CD14-positive monocyte (primary cell): ENCODE data around the gene LTB4R2. TPM values are rescaled to one million over a fixed set of nuclear protein-coding genes. Genes with fewer than 3 reads are reported as not detected.

Experiments used
- DNase-seq, 3 donors: peaks; one replicate each; pipeline ENCODE4 v3.0.0-alpha.2; 2011 to 2022
- H2AFZ ChIP-seq: 2 replicates; pipeline ENCODE4 v1.6.0; 2012; ENCODE audit warnings: mild to moderate bottlenecking, low read depth, low read length, inconsistent platforms; ENCODE audit not compliant: insufficient read depth, poor library complexity, severe bottlenecking
- H3K27ac ChIP-seq, 2 donors: 1 replicate in 1 of 2; 2 replicates in 1 of 2; pipeline ENCODE4 v1.5.1; 2012 to 2013; ENCODE audit warnings: low read length in 2 of 2, control low read depth in 1 of 2, inconsistent platforms in 1 of 2, low read depth in 1 of 2, mild to moderate bottlenecking in 1 of 2
- H3K27me3 ChIP-seq, 2 donors: one replicate each; pipeline versions ENCODE4 v1.6.0 to v1.6.1; 2011 to 2013; ENCODE audit warnings: low read length in 2 of 2; ENCODE audit not compliant: control insufficient read depth in 2 of 2, insufficient read depth in 2 of 2
- H3K36me3 ChIP-seq, 2 donors: replicated peaks in 1 of 2; 1 replicate in 1 of 2; 2 replicates in 1 of 2; pipeline versions ENCODE4 v1.5.1 to v1.6.1; 2012 to 2013; ENCODE audit warnings: low read length in 2 of 2, control low read depth in 1 of 2, inconsistent platforms in 1 of 2, mild to moderate bottlenecking in 1 of 2; ENCODE audit not compliant: insufficient read depth in 2 of 2, control insufficient read depth in 1 of 2
- H3K4me1 ChIP-seq, 2 donors: 1 replicate in 1 of 2; 2 replicates in 1 of 2; pipeline versions ENCODE4 v1.5.1 to v1.6.1; 2012 to 2013; ENCODE audit warnings: low read length in 2 of 2, control low read depth in 1 of 2, inconsistent platforms in 1 of 2, mild to moderate bottlenecking in 1 of 2, moderate library complexity in 1 of 2; ENCODE audit not compliant: insufficient read depth in 2 of 2, control insufficient read depth in 1 of 2
- H3K4me2 ChIP-seq: replicated peaks from 2 replicates; pipeline ENCODE3; 2012; ENCODE audit warnings: low read length, moderate library complexity, mild to moderate bottlenecking; ENCODE audit not compliant: poor library complexity, severe bottlenecking; ENCODE audit errors: extremely low read depth
- H3K4me3 ChIP-seq, 3 experiments: fragments of 200-600 bp in 1 of 3; sonication (generic) in 1 of 3; replicated peaks in 1 of 3; 1 replicate in 2 of 3; 2 replicates in 1 of 3; pipeline ENCODE4 v1.5.1; 2011 to 2013; ENCODE audit warnings: low read length in 3 of 3, mild to moderate bottlenecking in 3 of 3, control low read depth in 2 of 3, low read depth in 2 of 3, inconsistent platforms in 1 of 3, moderate library complexity in 1 of 3
- H3K79me2 ChIP-seq: 2 replicates; pipeline ENCODE4 v1.6.0; 2012; ENCODE audit warnings: mild to moderate bottlenecking, control low read depth, inconsistent platforms, low read length, moderate library complexity; ENCODE audit not compliant: insufficient read depth
- H3K9ac ChIP-seq: 2 replicates; pipeline ENCODE4 v1.6.0; 2017; ENCODE audit warnings: low read length, mild to moderate bottlenecking; ENCODE audit not compliant: insufficient read depth, poor library complexity, severe bottlenecking
- H3K9me3 ChIP-seq, 2 donors: replicated peaks in 1 of 2; 1 replicate in 1 of 2; 2 replicates in 1 of 2; pipeline versions ENCODE4 v1.5.1 to v1.6.1; 2012 to 2013; ENCODE audit warnings: low read length in 2 of 2, control low read depth in 1 of 2; ENCODE audit not compliant: control insufficient read depth in 1 of 2, insufficient read depth in 1 of 2
- H4K20me1 ChIP-seq: 2 replicates; pipeline ENCODE4 v1.6.0; 2012; ENCODE audit warnings: mild to moderate bottlenecking, low read length, control low read depth, moderate library complexity; ENCODE audit not compliant: insufficient read depth
- H3K27ac Mint-ChIP-seq, 7 donors: one replicate each; pipeline ENCODE4 v1.8.0; 2020; ENCODE audit warnings: mild to moderate bottlenecking in 7 of 7, mixed read lengths in 7 of 7, moderate library complexity in 6 of 7, inconsistent platforms in 2 of 7
- H3K27me3 Mint-ChIP-seq, 3 donors: one replicate each; pipeline ENCODE4 v1.8.0; 2021 to 2022; ENCODE audit warnings: low read depth in 3 of 3, mild to moderate bottlenecking in 3 of 3, mixed read lengths in 3 of 3, moderate library complexity in 3 of 3, inconsistent platforms in 1 of 3
- H3K36me3 Mint-ChIP-seq, 2 donors: one replicate each; pipeline ENCODE4 v1.8.0; 2020; ENCODE audit warnings: mixed read lengths in 2 of 2, inconsistent platforms in 1 of 2, mild to moderate bottlenecking in 1 of 2
- H3K4me1 Mint-ChIP-seq: one replicate; pipeline ENCODE4 v1.8.0; 2020; ENCODE audit warnings: mild to moderate bottlenecking, mixed read lengths
- H3K4me3 Mint-ChIP-seq, 2 donors: one replicate each; pipeline ENCODE4 v1.8.0; 2020; ENCODE audit warnings: mild to moderate bottlenecking in 2 of 2, mixed read lengths in 2 of 2, moderate library complexity in 1 of 2
- H3K9me3 Mint-ChIP-seq, 7 donors: one replicate each; pipeline ENCODE4 v1.8.0; 2020 to 2022; ENCODE audit warnings: mixed read lengths in 7 of 7, mild to moderate bottlenecking in 6 of 7, moderate library complexity in 6 of 7, inconsistent platforms in 2 of 7
- WGBS: methylation state at CpG from one replicate; pipeline ENCODE4 v1.1.5; 2013; ENCODE audit warnings: missing lambda C conversion rate; ENCODE audit not compliant: insufficient coverage; 5-methylcytosine and 5-hydroxymethylcytosine counted together
- intact Hi-C, 2 donors: fragments of 100-400 bp; cut with micrococcal nuclease; formaldehyde crosslinking; loops; one replicate each; pipeline versions ENCODE4 v1.15.0 to v1.15.1; 2023
- polyA plus RNA-seq, 3 donors: library from polyadenylated mRNA; depleted of rRNA in 1 of 3; unstranded in 2 of 3; stranded (reverse) in 1 of 3; fragments of 300-500 nt in 2 of 3; fragments of >200 nt in 1 of 3; fragmentation: Illumina TruSeq in 2 of 3; gene quantifications; 1 replicate in 2 of 3; 2 replicates in 1 of 3; pipeline ENCODE4 v1.2.3, GENCODE V29; 2012 to 2021
- TF ChIP-seq, protein P1 (sequence below): fragments of 200-600 bp; IDR thresholded peaks from one replicate; pipeline ENCODE4 v1.8.0; 2022; ENCODE audit warnings: antibody characterized with exemption, mild to moderate bottlenecking

LTB4R2 gene
- polyA plus RNA-seq, 3 donors, result 2.7 to 25.1 (median 2.9) TPM

DNA sequence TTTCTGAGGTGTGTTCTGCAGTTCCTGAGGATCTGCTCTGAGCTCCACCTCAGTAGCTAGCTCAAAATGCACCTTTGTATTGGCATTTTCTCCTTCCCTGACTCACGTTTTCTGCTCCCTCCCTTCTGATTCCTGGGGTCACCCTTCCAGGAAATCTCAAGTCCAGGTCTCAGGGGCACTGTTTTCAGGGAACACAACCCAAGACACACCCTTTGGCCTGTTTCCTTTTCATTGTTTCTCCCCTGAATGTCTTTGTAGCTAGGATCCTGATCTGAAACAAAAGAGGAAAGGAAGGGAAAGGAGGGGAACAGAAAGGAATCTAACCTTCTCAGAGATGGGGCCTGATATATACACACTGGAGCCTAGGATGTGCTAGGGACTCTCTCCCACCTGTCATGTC lies 37.2 kb downstream of the LTB4R2 start:
- no peaks in the 10 kb centered on the region for H3K9me3 ChIP-seq
- H3K4me3 ChIP-seq, result no peak overlapping the region
- peaks cover 0 to 4% of the 10 kb centered on the region in 2 donors for H3K4me1 ChIP-seq
- H2AFZ ChIP-seq, result no peak overlapping the region
- H3K27me3 ChIP-seq, result peaks cover 3 to 9% of the 10 kb centered on the region in 2 donors
- H3K36me3 ChIP-seq, result no peaks in the 10 kb centered on the region
- H3K27ac ChIP-seq, result no peak overlapping the region
- Mint-ChIP-seq H3K27ac (no peak overlapping the region), H3K4me1 (peaks cover 14% of the 10 kb centered on the region), H3K4me3 (no peak overlapping the region), H3K9me3 (peaks cover 0 to 1% (median 0%) of the 10 kb centered on the region in 7 donors), H3K27me3 (peaks cover 5 to 24% (median 22%) of the 10 kb centered on the region in 3 donors), H3K36me3 (no peaks in the 10 kb centered on the region)
- intact Hi-C loops, result no loop called here
- TF ChIP-seq, protein P1, sequence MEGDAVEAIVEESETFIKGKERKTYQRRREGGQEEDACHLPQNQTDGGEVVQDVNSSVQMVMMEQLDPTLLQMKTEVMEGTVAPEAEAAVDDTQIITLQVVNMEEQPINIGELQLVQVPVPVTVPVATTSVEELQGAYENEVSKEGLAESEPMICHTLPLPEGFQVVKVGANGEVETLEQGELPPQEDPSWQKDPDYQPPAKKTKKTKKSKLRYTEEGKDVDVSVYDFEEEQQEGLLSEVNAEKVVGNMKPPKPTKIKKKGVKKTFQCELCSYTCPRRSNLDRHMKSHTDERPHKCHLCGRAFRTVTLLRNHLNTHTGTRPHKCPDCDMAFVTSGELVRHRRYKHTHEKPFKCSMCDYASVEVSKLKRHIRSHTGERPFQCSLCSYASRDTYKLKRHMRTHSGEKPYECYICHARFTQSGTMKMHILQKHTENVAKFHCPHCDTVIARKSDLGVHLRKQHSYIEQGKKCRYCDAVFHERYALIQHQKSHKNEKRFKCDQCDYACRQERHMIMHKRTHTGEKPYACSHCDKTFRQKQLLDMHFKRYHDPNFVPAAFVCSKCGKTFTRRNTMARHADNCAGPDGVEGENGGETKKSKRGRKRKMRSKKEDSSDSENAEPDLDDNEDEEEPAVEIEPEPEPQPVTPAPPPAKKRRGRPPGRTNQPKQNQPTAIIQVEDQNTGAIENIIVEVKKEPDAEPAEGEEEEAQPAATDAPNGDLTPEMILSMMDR, result no peak
- H3K4me2 ChIP-seq, result no peak overlapping the region
- H3K79me2 ChIP-seq, result no peaks in the 10 kb centered on the region
- no peak overlapping the region for H3K9ac ChIP-seq
- H4K20me1 ChIP-seq, result no peaks in the 10 kb centered on the region
- 80% methylated on average over 1 of the region's 1 CpG for WGBS
- DNase-seq, result no peak

DNA sequence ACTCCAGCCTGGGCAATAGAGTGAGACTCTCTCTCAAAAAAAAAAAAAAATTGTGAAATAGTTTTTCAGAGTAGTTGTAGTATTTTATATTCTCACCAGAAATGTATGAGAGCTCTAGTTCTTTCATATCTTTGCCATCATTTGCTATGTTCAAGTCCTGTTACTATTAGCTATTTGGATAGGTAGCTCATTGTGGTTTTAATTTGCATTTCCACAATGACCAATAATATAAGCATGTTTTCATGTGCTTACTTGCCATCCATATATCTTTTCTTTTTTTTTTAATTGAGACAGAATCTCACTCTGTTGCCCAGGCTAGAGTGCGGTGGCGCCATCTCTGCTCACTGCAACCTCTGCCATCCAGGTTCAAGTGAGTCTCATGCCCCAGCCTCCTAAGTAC lies 38.2 kb downstream of the LTB4R2 start:
- H3K9ac ChIP-seq, result no peak overlapping the region
- no peaks in the 10 kb centered on the region for H3K4me1 ChIP-seq
- no peaks in the 10 kb centered on the region for H3K9me3 ChIP-seq
- Mint-ChIP-seq H3K4me3 (no peak overlapping the region), H3K27me3 (peaks cover 5 to 24% (median 22%) of the 10 kb centered on the region in 3 donors), H3K36me3 (no peaks in the 10 kb centered on the region), H3K4me1 (peaks cover 9% of the 10 kb centered on the region), H3K27ac (no peak overlapping the region), H3K9me3 (peaks cover 0 to 1% (median 0%) of the 10 kb centered on the region in 7 donors)
- no peaks in the 10 kb centered on the region for H3K36me3 ChIP-seq
- H3K79me2 ChIP-seq, result no peaks in the 10 kb centered on the region
- intact Hi-C loops, result no loop called here
- H3K4me3 ChIP-seq, result no peak overlapping the region
- H3K4me2 ChIP-seq, result no peak overlapping the region
- H3K27ac ChIP-seq, result no peak overlapping the region
- WGBS, result 100% methylated on average over 2 of the region's 2 CpGs
- no peak overlapping the region for H2AFZ ChIP-seq
- DNase-seq, result no peak
- H4K20me1 ChIP-seq, result no peaks in the 10 kb centered on the region
- H3K27me3 ChIP-seq, result peaks cover 3 to 9% of the 10 kb centered on the region in 2 donors
- TF ChIP-seq, protein P1, result no peak
